ENCODE results near the gene RUNX1.

The RUNX1 gene

GRCh38 chr21:34768326-34768725 is 280.8 kb downstream of the RUNX1 start:
- no peak for DNase-seq

- no peak for DNase-seq
Measured at GRCh38 chr21:34766862-34767261, 282.2 kb downstream of the RUNX1 start.

- no peak for DNase-seq
Measured at GRCh38 chr21:34765619-34766018, 283.5 kb downstream of the RUNX1 start.

GRCh38 chr21:34764715-34765284 is 284.3 kb downstream of the RUNX1 start:
- no peak for DNase-seq

GRCh38 chr21:34762786-34763185 is 286.3 kb downstream of the RUNX1 start:
- DNase-seq: no peak

GRCh38 chr21:34761758-34762330 is 287.3 kb downstream of the RUNX1 start:
- no peak for DNase-seq

- DNase-seq: no peak
Measured at GRCh38 chr21:34754690-34755647, 294.1 kb downstream of the RUNX1 start.

- DNase-seq: no peak
Measured at GRCh38 chr21:34748862-34749261, 300.2 kb downstream of the RUNX1 start.

GRCh38 chr21:34745557-34746255 is 303.4 kb downstream of the RUNX1 start:
- peak; percentile 79 to 92 for DNase-seq

- DNase-seq: no peak
Measured at GRCh38 chr21:34744801-34745200, 304.3 kb downstream of the RUNX1 start.

GRCh38 chr21:34743831-34744230 is 305.3 kb downstream of the RUNX1 start:
- no peak for DNase-seq

- no peak for DNase-seq
Measured at GRCh38 chr21:34743285-34743684, 305.8 kb downstream of the RUNX1 start.

GRCh38 chr21:34740198-34740597 is 308.9 kb downstream of the RUNX1 start:
- no peak for DNase-seq
